HepG2 (cell line): ENCODE data around the gene USP40.
"Not testable (repeated sequence)": the region's sequence is repeated elsewhere in the genome, so short reads cannot be mapped to it uniquely, and the experiment has no call there.

Experiments
- ATM ChIP-seq: fragments of 450-650 bp; IDR thresholded peaks from 2 replicates; pipeline ENCODE4 v1.7.1; 2017; ENCODE audit warnings: mild to moderate bottlenecking, borderline replicate concordance
- GABPB1 ChIP-seq: IDR thresholded peaks from 2 replicates; pipeline ENCODE4 v1.6.1; 2016; ENCODE audit warnings: mild to moderate bottlenecking, missing genetic modification reagents, moderate library complexity, missing compliant biosample characterization
- PCBP1 ChIP-seq: fragments of 200-400 bp; formaldehyde crosslinking; IDR thresholded peaks from 2 replicates; pipeline ENCODE4 v1.6.1; 2017; ENCODE audit warnings: mild to moderate bottlenecking, low read depth, low read length, borderline replicate concordance
- SMC3 ChIP-seq: IDR thresholded peaks from 2 replicates; pipeline ENCODE4 v1.6.1; 2011; ENCODE audit warnings: low read length, improper control_type of control experiment
- TEAD3 ChIP-seq: optimal IDR thresholded peaks from 2 replicates; pipeline ENCODE3; 2016; ENCODE audit warnings: borderline replicate concordance
- ZMAT3 ChIP-seq: sonication (generic); formaldehyde crosslinking; conservative IDR thresholded peaks from 2 replicates; pipeline ENCODE4 v1.7.0; 2021; ENCODE audit warnings: missing genetic modification reagents
- ZNF274 ChIP-seq: sonication (generic); formaldehyde crosslinking; IDR thresholded peaks from 2 replicates; pipeline ENCODE4 v1.5.1; 2020; ENCODE audit warnings: mild to moderate bottlenecking, missing genetic modification reagents
- ZNF720 ChIP-seq: sonication (generic); formaldehyde crosslinking; IDR thresholded peaks from 2 replicates; pipeline ENCODE4 v1.4.0; 2020; ENCODE audit warnings: missing genetic modification reagents
- TF ChIP-seq, protein P1 (sequence below): sonication (generic); formaldehyde crosslinking; IDR thresholded peaks from 2 replicates; pipeline ENCODE4 v1.4.0; 2020; ENCODE audit warnings: mild to moderate bottlenecking, missing genetic modification reagents

GRCh38 chr2:233592706-233593105 lies 26.1 kb upstream of the USP40 start:
- not testable (repeated sequence) for TF ChIP-seq GABPB1 (CRISPR knock-in tag); ZNF720 (CRISPR knock-in tag); ZNF274; PCBP1; ZMAT3; TEAD3 (CRISPR knock-in tag); ATM; SMC3
- TF ChIP-seq, protein P1, sequence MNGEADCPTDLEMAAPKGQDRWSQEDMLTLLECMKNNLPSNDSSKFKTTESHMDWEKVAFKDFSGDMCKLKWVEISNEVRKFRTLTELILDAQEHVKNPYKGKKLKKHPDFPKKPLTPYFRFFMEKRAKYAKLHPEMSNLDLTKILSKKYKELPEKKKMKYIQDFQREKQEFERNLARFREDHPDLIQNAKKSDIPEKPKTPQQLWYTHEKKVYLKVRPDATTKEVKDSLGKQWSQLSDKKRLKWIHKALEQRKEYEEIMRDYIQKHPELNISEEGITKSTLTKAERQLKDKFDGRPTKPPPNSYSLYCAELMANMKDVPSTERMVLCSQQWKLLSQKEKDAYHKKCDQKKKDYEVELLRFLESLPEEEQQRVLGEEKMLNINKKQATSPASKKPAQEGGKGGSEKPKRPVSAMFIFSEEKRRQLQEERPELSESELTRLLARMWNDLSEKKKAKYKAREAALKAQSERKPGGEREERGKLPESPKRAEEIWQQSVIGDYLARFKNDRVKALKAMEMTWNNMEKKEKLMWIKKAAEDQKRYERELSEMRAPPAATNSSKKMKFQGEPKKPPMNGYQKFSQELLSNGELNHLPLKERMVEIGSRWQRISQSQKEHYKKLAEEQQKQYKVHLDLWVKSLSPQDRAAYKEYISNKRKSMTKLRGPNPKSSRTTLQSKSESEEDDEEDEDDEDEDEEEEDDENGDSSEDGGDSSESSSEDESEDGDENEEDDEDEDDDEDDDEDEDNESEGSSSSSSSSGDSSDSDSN (CRISPR knock-in tag): not testable (repeated sequence)
